Measurements from ENCODE around the gene NDUFS4.
"Not testable (repeated sequence)": the region's sequence is repeated elsewhere in the genome, so short reads cannot be mapped to it uniquely, and the experiment has no call there.

The NDUFS4 gene

GRCh38 chr5:53576674-53577073 lies 16.2 kb downstream of the NDUFS4 start:
- DNase-seq, result no peak

GRCh38 chr5:53578854-53579253 lies 18.4 kb downstream of the NDUFS4 start:
- DNase-seq, result no peak

GRCh38 chr5:53580547-53580946 lies 20.1 kb downstream of the NDUFS4 start:
- no peak for DNase-seq

GRCh38 chr5:53582225-53582624 lies 21.8 kb downstream of the NDUFS4 start:
- no peak for DNase-seq

GRCh38 chr5:53590759-53591158 lies 30.3 kb downstream of the NDUFS4 start:
- no peak for DNase-seq

GRCh38 chr5:53594419-53594818 lies 34.0 kb downstream of the NDUFS4 start:
- DNase-seq, result no peak

GRCh38 chr5:53597894-53598293 lies 37.5 kb downstream of the NDUFS4 start:
- DNase-seq, result no peak

- no peak for DNase-seq
Observed at GRCh38 chr5:53601570-53601969, 41.1 kb downstream of the NDUFS4 start.

- DNase-seq, result no peak
Observed at GRCh38 chr5:53603009-53603687, 42.7 kb downstream of the NDUFS4 start.

GRCh38 chr5:53604309-53604708 lies 43.9 kb downstream of the NDUFS4 start:
- no peak for DNase-seq

- no peak for DNase-seq
Observed at GRCh38 chr5:53607886-53608285, 47.4 kb downstream of the NDUFS4 start.

GRCh38 chr5:53608897-53609296 lies 48.5 kb downstream of the NDUFS4 start:
- DNase-seq, result not testable (repeated sequence)

- no peak for DNase-seq
Observed at GRCh38 chr5:53613061-53613460, 52.6 kb downstream of the NDUFS4 start.

- DNase-seq, result no peak
Observed at GRCh38 chr5:53613536-53613935, 53.1 kb downstream of the NDUFS4 start.

- no peak for DNase-seq
Observed at GRCh38 chr5:53614376-53614885, 54.0 kb downstream of the NDUFS4 start.

- no peak for DNase-seq
Observed at GRCh38 chr5:53616939-53617549, 56.6 kb downstream of the NDUFS4 start.

GRCh38 chr5:53631251-53631650 lies 70.8 kb downstream of the NDUFS4 start:
- no peak for DNase-seq

- no peak for DNase-seq
Observed at GRCh38 chr5:53642061-53642460, 81.6 kb downstream of the NDUFS4 start.

GRCh38 chr5:53643445-53643844 lies 83.0 kb downstream of the NDUFS4 start:
- DNase-seq, result no peak

GRCh38 chr5:53645078-53645477 lies 84.6 kb downstream of the NDUFS4 start:
- no peak for DNase-seq

- DNase-seq, result no peak
Observed at GRCh38 chr5:53649352-53649751, 88.9 kb downstream of the NDUFS4 start.

GRCh38 chr5:53660573-53660972 lies 100.1 kb downstream of the NDUFS4 start:
- DNase-seq, result not testable (repeated sequence)

- not testable (repeated sequence) for DNase-seq
Observed at GRCh38 chr5:53665313-53665712, 104.9 kb downstream of the NDUFS4 start.

- no peak for DNase-seq
Observed at GRCh38 chr5:53667621-53668020, 107.2 kb downstream of the NDUFS4 start.

GRCh38 chr5:53671447-53671846 lies 111.0 kb downstream of the NDUFS4 start:
- DNase-seq, result no peak
